Muscle layer of colon (tissue), 2 donors: ENCODE results near the gene ZDHHC3.

Source experiments
- H3K27ac ChIP-seq: one replicate; pipeline ENCODE4 v1.7.0; 2013; ENCODE audit warnings: low read depth, mild to moderate bottlenecking, low read length, moderate library complexity
- H3K27me3 ChIP-seq, 2 donors: one replicate each; pipeline ENCODE4 v1.7.0; 2013; ENCODE audit warnings: low read length in 2 of 2, mild to moderate bottlenecking in 2 of 2; ENCODE audit not compliant: insufficient read depth in 2 of 2, control insufficient read depth in 1 of 2
- H3K36me3 ChIP-seq: one replicate; pipeline ENCODE4 v1.7.0; 2013; ENCODE audit warnings: mild to moderate bottlenecking, low read length; ENCODE audit not compliant: insufficient read depth
- H3K4me1 ChIP-seq: one replicate; pipeline ENCODE4 v1.7.0; 2013; ENCODE audit warnings: mild to moderate bottlenecking, low read length; ENCODE audit not compliant: insufficient read depth
- H3K4me3 ChIP-seq, 2 donors: one replicate each; pipeline ENCODE4 v1.7.0; 2013; ENCODE audit warnings: low read length in 2 of 2, low read depth in 1 of 2, mild to moderate bottlenecking in 1 of 2, moderate library complexity in 1 of 2
- H3K9ac ChIP-seq: one replicate; pipeline ENCODE4 v1.7.0; 2013; ENCODE audit warnings: low read length
- H3K9me3 ChIP-seq: one replicate; pipeline ENCODE4 v1.7.0; 2013; ENCODE audit warnings: mild to moderate bottlenecking, low read length
- donor health status: abdominal sarcoma.
- donor health status: Adenocarcinoma of cecum.

The ZDHHC3 gene

DNA sequence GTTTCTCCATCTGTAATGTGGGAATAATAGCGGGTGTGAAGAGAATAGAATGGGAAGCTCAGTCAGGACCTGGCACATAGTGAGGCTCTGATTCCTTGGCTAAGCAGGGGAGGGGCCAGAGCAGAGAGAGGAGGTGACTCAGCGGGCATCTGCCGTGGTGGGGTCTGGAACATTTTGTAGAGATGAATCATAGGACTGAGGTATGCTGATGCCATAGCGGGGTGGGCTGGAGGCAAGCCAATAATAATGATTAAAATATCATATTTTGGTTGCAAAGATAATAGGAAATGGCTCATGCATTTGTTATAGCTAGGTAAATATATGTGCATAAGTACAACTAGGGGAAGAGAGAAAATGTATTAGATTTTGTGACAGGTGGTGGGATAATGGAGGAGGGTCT is 90.4 kb downstream of the ZDHHC3 start:
- H3K4me3 ChIP-seq: no peak overlapping the region
- H3K27ac ChIP-seq: no peak overlapping the region
- H3K9me3 ChIP-seq: no peaks in the 10 kb centered on the region
- no peaks in the 10 kb centered on the region for H3K36me3 ChIP-seq
- H3K9ac ChIP-seq: no peak overlapping the region
- no peaks in the 10 kb centered on the region for H3K27me3 ChIP-seq
- H3K4me1 ChIP-seq: no peaks in the 10 kb centered on the region

DNA sequence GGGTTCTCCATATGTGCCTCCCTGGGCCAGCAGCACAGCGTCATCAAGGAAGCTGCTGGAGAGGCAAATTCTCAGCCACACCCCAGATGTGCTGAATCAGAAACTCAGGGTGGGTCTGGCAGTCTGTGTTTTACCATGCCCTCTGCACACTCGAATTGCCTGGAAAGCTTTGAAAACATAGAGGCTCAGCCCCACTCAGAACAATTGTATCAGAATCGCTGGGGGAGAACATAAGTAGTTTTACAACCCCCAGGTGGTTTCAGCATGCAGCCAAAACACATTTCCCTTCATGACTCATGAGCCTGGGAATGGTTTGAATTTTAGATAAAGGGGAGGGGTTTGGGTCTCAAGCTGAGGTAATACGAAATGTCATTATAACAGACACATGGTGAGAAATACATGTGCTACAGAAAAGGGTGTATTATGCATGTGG is 92.0 kb downstream of the ZDHHC3 start:
- Histone ChIP-seq H3K9ac (no peak overlapping the region), H3K27ac (no peak overlapping the region), H3K4me3 (no peak overlapping the region), H3K9me3 (no peaks in the 10 kb centered on the region), H3K4me1 (no peaks in the 10 kb centered on the region), H3K36me3 (no peaks in the 10 kb centered on the region), H3K27me3 (no peaks in the 10 kb centered on the region)

DNA sequence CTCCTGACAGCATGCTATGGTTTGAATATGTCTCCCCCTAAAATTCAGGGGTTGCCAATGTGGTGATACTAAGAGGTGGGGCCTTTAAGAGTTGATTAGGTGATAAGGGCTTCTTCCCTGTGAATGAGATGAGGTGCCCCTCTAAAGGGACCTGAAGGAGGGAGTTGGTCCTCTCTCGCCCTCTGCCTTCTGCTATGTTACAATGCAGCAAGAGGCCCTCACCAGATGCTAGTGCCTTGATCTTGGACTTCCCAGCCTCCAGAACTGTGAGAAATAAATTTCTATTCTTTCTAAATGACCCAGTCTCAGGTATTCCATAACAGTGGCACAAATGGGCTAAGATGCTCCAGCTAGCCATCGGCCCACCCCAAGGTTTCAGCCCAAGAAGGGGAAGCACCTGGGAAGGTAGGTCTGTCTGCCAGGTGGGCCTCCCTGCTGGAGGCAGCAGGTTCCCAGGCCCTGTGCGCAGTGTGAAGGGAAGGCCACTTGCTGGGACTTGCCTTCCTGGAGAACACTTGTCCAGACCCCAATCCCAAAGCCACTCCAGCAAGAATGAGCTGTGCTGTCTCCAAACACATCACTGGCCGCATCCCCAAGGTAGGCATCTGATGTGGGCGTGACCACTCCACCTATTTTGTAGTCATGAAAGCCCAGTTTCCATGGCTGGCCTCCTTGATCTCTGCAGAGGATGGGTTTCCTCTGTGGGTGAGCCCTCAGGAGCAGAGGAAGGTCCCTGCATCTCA is 92.6 kb downstream of the ZDHHC3 start:
- Histone ChIP-seq H3K4me1 (no peaks in the 10 kb centered on the region), H3K9me3 (no peaks in the 10 kb centered on the region), H3K4me3 (no peak overlapping the region), H3K36me3 (no peaks in the 10 kb centered on the region), H3K27ac (no peak overlapping the region), H3K9ac (no peak overlapping the region), H3K27me3 (no peaks in the 10 kb centered on the region)

GRCh38 chr3:44880284-44880683 is 95.7 kb downstream of the ZDHHC3 start:
- Histone ChIP-seq H3K9ac (no peak overlapping the region), H3K4me3 (no peak overlapping the region), H3K4me1 (no peaks in the 10 kb centered on the region), H3K27ac (no peak overlapping the region), H3K36me3 (no peaks in the 10 kb centered on the region), H3K27me3 (no peaks in the 10 kb centered on the region), H3K9me3 (no peaks in the 10 kb centered on the region)

GRCh38 chr3:44877333-44877732 is 98.6 kb downstream of the ZDHHC3 start:
- no peak overlapping the region for H3K9ac ChIP-seq
- no peaks in the 10 kb centered on the region for H3K36me3 ChIP-seq
- no peak overlapping the region for H3K4me3 ChIP-seq
- no peaks in the 10 kb centered on the region for H3K27me3 ChIP-seq
- H3K9me3 ChIP-seq: no peaks in the 10 kb centered on the region
- H3K27ac ChIP-seq: no peak overlapping the region
- no peaks in the 10 kb centered on the region for H3K4me1 ChIP-seq

GRCh38 chr3:44875596-44875995 is 100.4 kb downstream of the ZDHHC3 start:
- no peak overlapping the region for H3K27ac ChIP-seq
- no peaks in the 10 kb centered on the region for H3K9me3 ChIP-seq
- no peaks in the 10 kb centered on the region for H3K27me3 ChIP-seq
- H3K9ac ChIP-seq: no peak overlapping the region
- H3K4me1 ChIP-seq: no peaks in the 10 kb centered on the region
- H3K4me3 ChIP-seq: no peak overlapping the region
- H3K36me3 ChIP-seq: no peaks in the 10 kb centered on the region
